H9 (cell line): Measurements from ENCODE around the gene SCAP. TPM values are rescaled to one million over a fixed set of nuclear protein-coding genes. Genes with fewer than 3 reads are reported as not detected.

ENCODE experiments used
- DNase-seq: peaks from one replicate; pipeline ENCODE4 v3.0.0-alpha.2; 2017
- H2AFZ ChIP-seq: one replicate; pipeline ENCODE4 v1.6.1; 2013; ENCODE audit warnings: mild to moderate bottlenecking, low read length, control low read depth, moderate library complexity
- H2AK5ac ChIP-seq: 2 replicates; pipeline ENCODE4 v1.6.1; 2013; ENCODE audit warnings: low read length, control low read depth, mixed read lengths; ENCODE audit not compliant: insufficient read length
- H2BK120ac ChIP-seq: one replicate; pipeline ENCODE4 v1.6.1; 2013; ENCODE audit warnings: low read depth, mild to moderate bottlenecking, low read length, control low read depth, inconsistent platforms; ENCODE audit not compliant: poor library complexity, severe bottlenecking
- H2BK12ac ChIP-seq: 2 replicates; pipeline ENCODE4 v1.6.1; 2013; ENCODE audit warnings: low read length, control low read depth, mixed read lengths, low read depth; ENCODE audit not compliant: insufficient read length
- H2BK15ac ChIP-seq: 2 replicates; pipeline ENCODE4 v1.6.1; 2013; ENCODE audit warnings: low read depth, low read length, control low read depth
- H2BK20ac ChIP-seq: one replicate; pipeline ENCODE4 v1.6.1; 2013; ENCODE audit warnings: low read depth, mild to moderate bottlenecking, low read length, control low read depth, inconsistent platforms; ENCODE audit not compliant: poor library complexity, severe bottlenecking
- H2BK5ac ChIP-seq: 2 replicates; pipeline ENCODE4 v1.6.1; 2013; ENCODE audit warnings: low read length, control low read depth, mixed read lengths; ENCODE audit not compliant: insufficient read length
- H3K14ac ChIP-seq: 2 replicates; pipeline ENCODE4 v1.6.1; 2013; ENCODE audit warnings: low read length, control low read depth; ENCODE audit not compliant: insufficient read depth
- H3K18ac ChIP-seq: 2 replicates; pipeline ENCODE4 v1.6.1; 2013; ENCODE audit warnings: low read depth, mild to moderate bottlenecking, mixed read lengths, low read length, control low read depth; ENCODE audit not compliant: insufficient read length
- H3K23ac ChIP-seq: 2 replicates; pipeline ENCODE4 v1.6.1; 2013; ENCODE audit warnings: low read length, control low read depth, mixed read lengths, low read depth; ENCODE audit not compliant: insufficient read length
- H3K23me2 ChIP-seq: 2 replicates; pipeline ENCODE4 v1.6.1; 2013; ENCODE audit warnings: low read depth, mild to moderate bottlenecking, mixed read lengths, low read length, control low read depth; ENCODE audit not compliant: insufficient read length, poor library complexity, severe bottlenecking
- H3K27ac ChIP-seq: 2 replicates; pipeline ENCODE4 v1.5.1; 2013; ENCODE audit warnings: low read length, control low read depth, mixed read lengths, low read depth; ENCODE audit not compliant: insufficient read length
- H3K27me3 ChIP-seq: 2 replicates; pipeline ENCODE4 v1.6.1; 2013; ENCODE audit warnings: low read length, control low read depth, inconsistent platforms; ENCODE audit not compliant: insufficient read depth
- H3K4ac ChIP-seq: 2 replicates; pipeline ENCODE4 v1.6.1; 2013; ENCODE audit warnings: low read depth, mild to moderate bottlenecking, control low read depth, inconsistent platforms, low read length, moderate library complexity
- H3K4me1 ChIP-seq: 2 replicates; pipeline ENCODE4 v1.6.1; 2013; ENCODE audit warnings: low read length, control low read depth, inconsistent platforms; ENCODE audit not compliant: insufficient read depth
- H3K4me2 ChIP-seq: 2 replicates; pipeline ENCODE4 v1.6.1; 2013; ENCODE audit warnings: low read length, control low read depth, mixed read lengths; ENCODE audit not compliant: insufficient read length, insufficient read depth
- H3K56ac ChIP-seq: 2 replicates; pipeline ENCODE4 v1.6.1; 2013; ENCODE audit warnings: low read depth, mild to moderate bottlenecking, mixed read lengths, low read length, control low read depth; ENCODE audit not compliant: insufficient read length
- H3K79me1 ChIP-seq: 2 replicates; pipeline ENCODE4 v1.6.1; 2013; ENCODE audit warnings: low read depth, mild to moderate bottlenecking, moderate library complexity, low read length, control low read depth, inconsistent platforms; ENCODE audit not compliant: insufficient read depth, poor library complexity, severe bottlenecking
- H3K79me2 ChIP-seq: 2 replicates; pipeline ENCODE4 v1.6.1; 2013; ENCODE audit warnings: low read length, control low read depth, inconsistent platforms; ENCODE audit not compliant: insufficient read depth
- H3K9ac ChIP-seq: 2 replicates; pipeline ENCODE4 v1.6.1; 2013; ENCODE audit warnings: low read length, control low read depth, mixed read lengths; ENCODE audit not compliant: insufficient read length; ENCODE audit errors: extremely low read depth
- H3K9me3 ChIP-seq: one replicate; pipeline ENCODE4 v1.6.1; 2013; ENCODE audit warnings: low read depth, low read length, inconsistent platforms; ENCODE audit not compliant: control insufficient read depth
- H3T11ph ChIP-seq: one replicate; pipeline ENCODE4 v1.6.1; 2013; ENCODE audit warnings: mild to moderate bottlenecking, low read length, control low read depth, inconsistent platforms
- H4K20me1 ChIP-seq: one replicate; pipeline ENCODE4 v1.6.1; 2013; ENCODE audit not compliant: control insufficient read depth, insufficient read length, insufficient read depth
- H4K5ac ChIP-seq: 2 replicates; pipeline ENCODE4 v1.6.1; 2013; ENCODE audit warnings: low read depth, mild to moderate bottlenecking, mixed read lengths, low read length, control low read depth; ENCODE audit not compliant: insufficient read length
- H4K8ac ChIP-seq: replicated peaks from 2 replicates; pipeline ENCODE4 v1.6.1; 2013; ENCODE audit warnings: low read length, control low read depth, mixed read lengths, low read depth; ENCODE audit not compliant: insufficient read length
- H4K91ac ChIP-seq: 2 replicates; pipeline ENCODE4 v1.6.1; 2013; ENCODE audit warnings: low read depth, mild to moderate bottlenecking, moderate library complexity, mixed read lengths, low read length, control low read depth; ENCODE audit not compliant: insufficient read length
- H3K27ac Mint-ChIP-seq, 3 experiments: 2 replicates in 2 of 3; 3 replicates in 1 of 3; pipeline ENCODE4 v1.8.0; 2020 to 2021; ENCODE audit warnings: mixed read lengths in 3 of 3, mild to moderate bottlenecking in 1 of 3, moderate library complexity in 1 of 3
- H3K27me3 Mint-ChIP-seq: 2 replicates; pipeline ENCODE4 v1.8.0; 2021; ENCODE audit warnings: low read depth, mild to moderate bottlenecking, moderate library complexity, mixed read lengths
- H3K36me3 Mint-ChIP-seq, 3 experiments: 2 replicates in 2 of 3; 3 replicates in 1 of 3; pipeline ENCODE4 v1.8.0; 2020 to 2021; ENCODE audit warnings: low read depth in 3 of 3, mixed read lengths in 3 of 3; ENCODE audit not compliant: insufficient read depth in 1 of 3
- H3K4me1 Mint-ChIP-seq, 2 experiments: 2 replicates each; pipeline ENCODE4 v1.8.0; 2020; ENCODE audit warnings: mixed read lengths in 2 of 2
- H3K4me3 Mint-ChIP-seq, 2 experiments: 2 replicates in 1 of 2; 3 replicates in 1 of 2; pipeline ENCODE4 v1.8.0; 2020 to 2021; ENCODE audit warnings: mild to moderate bottlenecking in 2 of 2, mixed read lengths in 2 of 2, moderate library complexity in 1 of 2
- H3K9me3 Mint-ChIP-seq, 2 experiments: 2 replicates in 1 of 2; 3 replicates in 1 of 2; pipeline ENCODE4 v1.8.0; 2020; ENCODE audit warnings: mild to moderate bottlenecking in 2 of 2, mixed read lengths in 2 of 2, moderate library complexity in 1 of 2
- WGBS: extraction: QIAGEN DNeasy Blood & Tissue Kit; methylation state at CpG from one replicate; pipeline ENCODE4 v1.1.7; 2013; ENCODE audit warnings: missing lambda C conversion rate, low lambda C conversion rate, mixed read lengths; ENCODE audit not compliant: insufficient read length; ENCODE audit errors: extremely low coverage; 5-methylcytosine and 5-hydroxymethylcytosine counted together
- total RNA-seq: library from RNA; stranded (reverse); gene quantifications from 2 replicates; pipeline ENCODE4 v1.2.1, GENCODE V29; 2021
- TF ChIP-seq, protein P1 (sequence below): fragments of 200-600 bp; sonication (generic); conservative IDR thresholded peaks from 3 replicates; pipeline ENCODE4 v1.8.0; 2021; ENCODE audit warnings: antibody characterized with exemption, mild to moderate bottlenecking

Gene SCAP
- total RNA-seq, 1 experiment from 2014 or later, result 104 TPM

DNA sequence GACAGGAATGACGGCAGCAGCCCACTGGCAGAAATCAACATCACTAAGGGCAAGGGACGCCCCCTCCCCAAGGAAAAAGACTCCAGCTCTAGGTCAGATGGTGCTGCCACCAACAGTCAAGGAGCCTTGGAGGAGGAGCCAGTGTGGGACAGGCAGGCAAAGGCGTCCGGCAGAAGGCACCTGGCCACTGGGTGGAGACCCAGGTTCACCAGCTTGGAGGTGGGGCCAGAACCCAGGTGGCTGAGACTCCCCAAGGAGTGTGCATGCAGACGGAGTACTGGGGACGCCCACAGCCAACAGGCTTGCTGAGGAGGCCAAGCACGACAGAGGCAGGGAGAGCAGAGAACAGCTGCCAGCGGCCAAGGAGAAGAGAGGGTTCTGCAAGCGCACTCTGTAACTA, 59.7 kb downstream of the SCAP start:
- Mint-ChIP-seq H3K36me3 (peaks cover 32 to 74% (median 70%) of the 10 kb centered on the region in 3 experiments), H3K27me3 (no peaks in the 10 kb centered on the region; the same call in 1 of the 2 replicates), H3K27ac (peak overlapping the region in 2 of 3 experiments; percentile 78 to 86; a peak in 4 of 7 replicates), H3K4me1 (peaks cover 6 to 16% of the 10 kb centered on the region in 2 experiments), H3K9me3 (peaks cover 0 to 9% of the 10 kb centered on the region in 2 experiments; a peak in 4 of 5 replicates), H3K4me3 (peak overlapping the region in 1 of 2 experiments; percentile 6; a peak in 1 of 5 replicates)
- H2BK15ac ChIP-seq, result no peak overlapping the region
- no peak overlapping the region for H2AFZ ChIP-seq
- no peak overlapping the region for H3K4me2 ChIP-seq
- H4K20me1 ChIP-seq, result peaks cover 2% of the 10 kb centered on the region
- H2BK120ac ChIP-seq, result no peak overlapping the region
- DNase-seq, result peak; percentile 89
- H2AK5ac ChIP-seq, result no peak overlapping the region
- no peak overlapping the region for H3K27ac ChIP-seq
- H4K5ac ChIP-seq, result no peak overlapping the region
- H3K4me1 ChIP-seq, result no peaks in the 10 kb centered on the region
- H3K79me2 ChIP-seq, result no peaks in the 10 kb centered on the region
- H3K27me3 ChIP-seq, result no peaks in the 10 kb centered on the region
- no peak overlapping the region for H3T11ph ChIP-seq
- no peak overlapping the region for H3K23ac ChIP-seq
- no peak overlapping the region for H3K14ac ChIP-seq
- TF ChIP-seq, protein P1, sequence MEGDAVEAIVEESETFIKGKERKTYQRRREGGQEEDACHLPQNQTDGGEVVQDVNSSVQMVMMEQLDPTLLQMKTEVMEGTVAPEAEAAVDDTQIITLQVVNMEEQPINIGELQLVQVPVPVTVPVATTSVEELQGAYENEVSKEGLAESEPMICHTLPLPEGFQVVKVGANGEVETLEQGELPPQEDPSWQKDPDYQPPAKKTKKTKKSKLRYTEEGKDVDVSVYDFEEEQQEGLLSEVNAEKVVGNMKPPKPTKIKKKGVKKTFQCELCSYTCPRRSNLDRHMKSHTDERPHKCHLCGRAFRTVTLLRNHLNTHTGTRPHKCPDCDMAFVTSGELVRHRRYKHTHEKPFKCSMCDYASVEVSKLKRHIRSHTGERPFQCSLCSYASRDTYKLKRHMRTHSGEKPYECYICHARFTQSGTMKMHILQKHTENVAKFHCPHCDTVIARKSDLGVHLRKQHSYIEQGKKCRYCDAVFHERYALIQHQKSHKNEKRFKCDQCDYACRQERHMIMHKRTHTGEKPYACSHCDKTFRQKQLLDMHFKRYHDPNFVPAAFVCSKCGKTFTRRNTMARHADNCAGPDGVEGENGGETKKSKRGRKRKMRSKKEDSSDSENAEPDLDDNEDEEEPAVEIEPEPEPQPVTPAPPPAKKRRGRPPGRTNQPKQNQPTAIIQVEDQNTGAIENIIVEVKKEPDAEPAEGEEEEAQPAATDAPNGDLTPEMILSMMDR, result no peak
- no peak overlapping the region for H3K56ac ChIP-seq
- no peak overlapping the region for H4K8ac ChIP-seq
- no peaks in the 10 kb centered on the region for H3K79me1 ChIP-seq
- H3K9me3 ChIP-seq, result no peaks in the 10 kb centered on the region
- H2BK20ac ChIP-seq, result no peak overlapping the region
- no peak overlapping the region for H3K4ac ChIP-seq
- WGBS, result no CpG with 5 or more reads among the region's 9 CpGs
- H4K91ac ChIP-seq, result no peak overlapping the region
- no peak overlapping the region for H2BK12ac ChIP-seq
- no peak overlapping the region for H3K18ac ChIP-seq
- no peaks in the 10 kb centered on the region for H3K23me2 ChIP-seq
- H3K9ac ChIP-seq, result no peak overlapping the region
- H2BK5ac ChIP-seq, result no peak overlapping the region
